ENCODE measurements around the gene ATP6V0B.

- TF ChIP-seq EZH2 (IDR thresholded peaks at IDR 0.05; ENCODE audit: low read depth, low read length, severe bottlenecking), result no peak
- no peak for TF ChIP-seq HDAC2 (IDR thresholded peaks at IDR 0.05; ENCODE audit: borderline replicate concordance in 1 of 2, low read depth in 2 of 2, low read length in 2 of 2)
- no peak for TF ChIP-seq CEBPB (IDR thresholded peaks at IDR 0.05; ENCODE audit: low read depth, low read length)
- TF ChIP-seq POLR2A (IDR thresholded peaks at IDR 0.05; ENCODE audit: control extremely low read depth in 1 of 2, low read depth in 2 of 2, low read length in 2 of 2), result no peak
- TF ChIP-seq USF2 (IDR thresholded peaks at IDR 0.05; ENCODE audit: low read length), result no peak
- no peak for TF ChIP-seq CTCF (IDR thresholded peaks at IDR 0.05; ENCODE audit: control extremely low read depth in 1 of 3, insufficient read depth in 1 of 3, low read depth in 1 of 3, low read length in 3 of 3)
- TF ChIP-seq ATF2 (IDR thresholded peaks at IDR 0.05; ENCODE audit: low read length), result no peak
- TF ChIP-seq ZNF274 (IDR thresholded peaks at IDR 0.05; ENCODE audit: borderline replicate concordance, extremely low read depth, low read length), result no peak
- TF ChIP-seq YY1 (IDR thresholded peaks at IDR 0.05; ENCODE audit: low read depth, low read length), result no peak
- TF ChIP-seq JUN (IDR thresholded peaks at IDR 0.05; ENCODE audit: low read depth, low read length), result no peak
- TF ChIP-seq FOSL1 (IDR thresholded peaks at IDR 0.05; ENCODE audit: insufficient read depth, low read depth, low read length), result no peak
- no peak for TF ChIP-seq RAD21 (IDR thresholded peaks at IDR 0.05 in 1 of 2, conservative IDR thresholded peaks at IDR 0.05 in 1 of 2; ENCODE audit: low read depth in 2 of 2, low read length in 2 of 2)
Measured at GRCh38 chr1:44024903-44025525, 50.3 kb downstream of the ATP6V0B start.
